ENCODE data around the gene WDR55.
A peak's percentile ranks its signal among the peaks of the same experiment; 100 is the strongest.
"Not testable (repeated sequence)": the region's sequence is repeated elsewhere in the genome, so short reads cannot be mapped to it uniquely, and the experiment has no call there.

The WDR55 gene, protein sequence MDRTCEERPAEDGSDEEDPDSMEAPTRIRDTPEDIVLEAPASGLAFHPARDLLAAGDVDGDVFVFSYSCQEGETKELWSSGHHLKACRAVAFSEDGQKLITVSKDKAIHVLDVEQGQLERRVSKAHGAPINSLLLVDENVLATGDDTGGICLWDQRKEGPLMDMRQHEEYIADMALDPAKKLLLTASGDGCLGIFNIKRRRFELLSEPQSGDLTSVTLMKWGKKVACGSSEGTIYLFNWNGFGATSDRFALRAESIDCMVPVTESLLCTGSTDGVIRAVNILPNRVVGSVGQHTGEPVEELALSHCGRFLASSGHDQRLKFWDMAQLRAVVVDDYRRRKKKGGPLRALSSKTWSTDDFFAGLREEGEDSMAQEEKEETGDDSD

GRCh38 chr5:140664359-140665119 is at the start of gene WDR55:
TSS of gene WDR55 (plus strand) at chr5:140664904. CDS start at chr5:140664913, 9 bp downstream.
- DNase-seq = peak; percentile 91

GRCh38 chr5:140622301-140622700 is 42.4 kb upstream of the WDR55 start:
- no peak for DNase-seq

DNA sequence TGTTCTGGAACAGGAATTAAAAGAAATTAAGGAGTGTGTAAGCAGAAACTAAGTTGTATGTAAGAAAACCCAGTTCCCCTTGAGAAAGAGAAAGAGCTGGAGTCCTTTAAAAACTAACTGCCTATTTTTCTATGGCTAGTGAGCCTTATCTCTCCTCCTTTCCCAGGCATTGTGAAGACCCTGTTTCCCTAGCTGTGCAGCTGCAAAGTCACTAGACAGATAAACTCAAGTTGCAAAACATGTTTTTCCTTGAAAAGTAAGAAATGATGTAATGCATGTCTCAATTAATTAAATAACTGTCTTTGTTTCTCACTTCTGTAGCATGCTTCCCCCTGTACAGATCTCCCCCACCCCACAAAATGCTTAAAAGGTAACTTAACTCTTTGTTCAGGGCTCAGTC is 41.6 kb upstream of the WDR55 start:
- DNase-seq = not testable (repeated sequence)

- DNase-seq = not testable (repeated sequence)
Measured at GRCh38 chr5:140624886-140625285, 39.8 kb upstream of the WDR55 start.

GRCh38 chr5:140627972-140628371 is 36.7 kb upstream of the WDR55 start:
- DNase-seq = no peak

DNA sequence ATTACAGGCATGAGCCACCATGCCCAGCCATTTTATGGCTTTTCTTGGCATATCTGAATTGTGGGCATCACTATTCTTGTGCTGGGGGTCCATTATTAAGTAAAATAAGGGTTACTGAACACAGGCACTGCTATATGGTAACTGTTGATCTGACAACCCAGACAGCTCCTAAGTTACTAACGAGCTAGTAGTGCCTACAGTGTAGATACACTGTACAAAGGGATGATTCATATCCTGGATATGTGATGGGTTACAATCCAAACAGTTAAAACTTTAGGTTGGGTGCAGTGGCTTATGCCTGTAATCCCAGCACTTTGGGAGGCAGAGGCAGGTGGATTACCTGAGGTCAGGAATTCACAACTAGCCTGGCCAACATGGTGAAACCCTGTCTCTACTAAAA is 36.0 kb upstream of the WDR55 start:
- no peak for DNase-seq

DNA sequence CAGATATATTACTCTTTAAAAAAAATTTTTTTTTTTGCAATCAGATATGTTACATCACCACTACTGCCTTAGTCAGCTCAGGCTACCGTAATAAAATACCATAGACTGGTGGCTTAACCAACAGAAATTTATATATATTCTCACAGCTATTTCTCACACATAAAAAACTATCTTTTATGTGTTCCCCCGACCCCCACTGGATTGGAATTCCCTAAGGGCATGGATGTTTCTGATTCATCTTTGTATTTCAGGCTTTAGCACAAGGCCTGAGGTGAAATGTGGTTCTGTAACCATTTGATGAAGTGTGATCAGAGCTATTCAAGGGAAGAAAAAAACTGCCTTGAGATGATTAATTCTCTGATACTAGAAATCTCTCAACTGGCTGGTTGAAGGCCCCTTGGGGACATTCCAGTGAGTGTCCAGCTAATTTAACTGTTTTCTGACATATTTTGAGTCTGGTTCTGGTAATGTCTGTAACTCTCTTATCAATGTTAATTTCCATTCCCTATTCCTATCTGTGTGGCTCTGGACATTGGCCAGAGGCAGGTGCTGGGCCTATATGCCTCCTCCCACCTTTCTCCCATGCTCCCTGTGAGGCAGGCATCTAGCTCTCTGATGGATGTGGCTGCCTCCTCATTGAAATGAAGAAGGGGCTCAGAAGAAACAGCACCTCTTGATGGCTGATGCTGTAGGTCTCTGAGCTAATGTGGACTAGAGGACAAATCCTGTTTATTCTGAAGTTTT is 34.2 kb upstream of the WDR55 start:
- no peak for DNase-seq

DNA sequence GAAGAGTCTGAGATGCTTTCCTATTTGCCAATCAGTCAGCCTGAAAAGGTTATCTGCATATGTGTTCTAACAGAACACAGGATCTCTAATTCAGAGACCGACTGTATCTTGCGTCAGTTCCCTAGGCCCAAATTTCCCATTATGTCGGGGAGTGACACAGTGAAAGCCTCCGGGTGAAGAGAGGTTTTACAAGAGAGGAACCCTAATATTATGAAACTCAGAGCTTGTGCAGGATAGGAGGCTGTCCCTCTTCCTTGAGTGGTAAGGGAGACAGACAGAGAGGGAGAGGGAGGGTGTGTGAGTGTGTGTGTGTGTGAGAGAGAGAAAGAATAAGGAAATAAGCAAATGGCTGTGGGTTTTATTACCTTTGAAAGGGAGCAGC is 33.7 kb upstream of the WDR55 start:
- DNase-seq = no peak

GRCh38 chr5:140631831-140632365 is 32.8 kb upstream of the WDR55 start:
- peak; percentile 42 for DNase-seq

GRCh38 chr5:140632366-140633020 is 32.2 kb upstream of the WDR55 start:
- peak; percentile 42 for DNase-seq

DNA sequence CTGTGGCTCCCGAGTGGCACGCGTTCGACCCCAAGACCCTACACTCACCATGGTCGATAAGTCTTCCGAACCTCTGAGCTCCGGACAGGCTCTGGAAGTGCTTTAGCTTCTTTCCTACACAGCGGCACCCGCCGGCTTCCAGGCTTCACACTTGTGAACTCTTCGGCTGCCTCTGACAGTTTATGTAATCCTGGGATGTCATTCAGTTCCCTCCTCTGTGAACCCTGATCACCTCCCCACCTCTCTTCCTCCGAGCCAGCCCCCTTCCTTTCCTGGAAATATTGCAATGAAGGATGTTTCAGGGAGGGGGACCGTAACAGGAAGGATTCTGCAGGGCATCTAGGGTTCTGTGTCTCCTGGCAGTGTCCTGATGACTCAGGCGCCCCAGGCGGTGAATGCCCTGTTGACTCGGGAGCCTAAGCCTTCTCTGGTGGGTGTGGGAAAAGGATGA is 31.7 kb upstream of the WDR55 start, which contains the start of gene CD14:
Gene CD14 (minus strand): TSS at position 155 of the 451 bp plus-strand sequence. CDS start 104 bp downstream, at position 51.
- no peak for DNase-seq

DNA sequence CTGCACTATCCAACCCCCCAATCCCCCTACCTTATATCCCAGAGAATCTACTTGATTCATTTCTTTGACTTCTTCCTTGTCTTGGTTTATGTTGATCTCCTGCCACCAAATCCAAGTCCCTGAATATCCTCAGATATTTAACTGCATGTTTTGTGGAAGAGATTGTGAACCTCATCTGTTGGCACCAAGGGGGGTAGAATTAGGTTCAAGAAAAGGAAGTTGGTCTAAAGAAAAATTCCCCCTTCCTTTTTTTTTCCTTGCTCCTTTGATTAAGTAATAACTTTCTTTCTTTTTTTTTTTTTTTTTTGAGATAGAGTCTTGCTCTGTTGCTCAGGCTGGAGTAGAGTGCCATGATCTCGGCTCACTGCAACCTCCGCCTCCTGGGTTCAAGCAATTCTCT is 31.2 kb upstream of the WDR55 start:
- DNase-seq = no peak

DNA sequence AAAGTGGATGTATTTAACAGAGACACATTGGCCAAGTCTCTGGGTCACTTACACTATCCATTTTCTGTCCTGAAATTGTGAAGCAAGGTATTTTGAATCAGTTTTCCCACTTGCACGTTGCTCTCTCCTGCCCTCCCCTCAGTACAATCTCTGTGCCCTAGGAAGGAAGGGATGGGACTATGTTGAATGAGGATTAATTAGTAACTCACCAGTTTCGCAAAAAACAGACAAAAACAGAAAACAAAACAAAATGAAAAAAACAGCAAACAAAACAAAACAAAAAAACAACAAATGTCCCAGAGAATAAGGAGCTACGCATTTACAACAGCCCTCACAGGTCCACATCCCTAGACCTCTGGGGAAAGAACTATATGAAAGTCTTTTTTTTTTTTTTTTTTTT is 30.6 kb upstream of the WDR55 start:
- DNase-seq = no peak

- no peak for DNase-seq
Measured at GRCh38 chr5:140635291-140636257, 29.1 kb upstream of the WDR55 start.

DNA sequence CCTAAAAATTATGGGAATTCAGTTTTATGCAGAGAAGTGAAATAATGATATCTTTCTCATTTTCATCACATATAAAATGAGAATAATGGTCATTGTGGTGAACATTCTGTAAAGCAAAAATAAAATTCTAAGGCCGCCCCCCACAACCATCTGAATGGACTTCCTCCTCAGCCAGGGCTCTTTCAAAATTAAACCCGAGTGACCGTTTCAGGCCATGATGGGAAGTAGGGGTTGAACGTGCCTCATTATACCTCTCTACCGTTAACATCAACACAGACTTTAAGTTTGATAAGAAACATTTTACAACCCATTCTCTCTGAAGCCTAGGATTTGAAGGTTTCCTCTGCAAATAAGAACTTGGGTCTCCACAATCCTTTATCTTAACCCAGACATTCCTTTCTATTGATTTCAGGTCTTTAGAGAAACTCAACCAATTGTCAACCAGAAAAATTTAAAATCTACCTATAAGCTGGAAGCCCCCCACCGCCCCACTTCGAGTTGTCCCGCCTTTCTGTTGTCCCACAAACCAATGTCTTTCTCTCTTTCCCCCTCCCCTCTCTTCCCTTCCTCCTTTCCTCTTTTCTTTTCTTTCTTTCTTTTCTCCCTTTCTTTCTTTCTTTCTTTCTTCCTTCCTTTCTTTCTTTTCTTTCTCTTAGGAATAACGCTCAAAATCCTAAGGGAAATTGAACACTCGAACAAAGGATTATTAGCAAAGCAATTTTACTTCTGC is 27.2 kb upstream of the WDR55 start:
- DNase-seq = no peak

GRCh38 chr5:140638898-140639147 is 25.9 kb upstream of the WDR55 start:
- DNase-seq = not testable (repeated sequence)

DNA sequence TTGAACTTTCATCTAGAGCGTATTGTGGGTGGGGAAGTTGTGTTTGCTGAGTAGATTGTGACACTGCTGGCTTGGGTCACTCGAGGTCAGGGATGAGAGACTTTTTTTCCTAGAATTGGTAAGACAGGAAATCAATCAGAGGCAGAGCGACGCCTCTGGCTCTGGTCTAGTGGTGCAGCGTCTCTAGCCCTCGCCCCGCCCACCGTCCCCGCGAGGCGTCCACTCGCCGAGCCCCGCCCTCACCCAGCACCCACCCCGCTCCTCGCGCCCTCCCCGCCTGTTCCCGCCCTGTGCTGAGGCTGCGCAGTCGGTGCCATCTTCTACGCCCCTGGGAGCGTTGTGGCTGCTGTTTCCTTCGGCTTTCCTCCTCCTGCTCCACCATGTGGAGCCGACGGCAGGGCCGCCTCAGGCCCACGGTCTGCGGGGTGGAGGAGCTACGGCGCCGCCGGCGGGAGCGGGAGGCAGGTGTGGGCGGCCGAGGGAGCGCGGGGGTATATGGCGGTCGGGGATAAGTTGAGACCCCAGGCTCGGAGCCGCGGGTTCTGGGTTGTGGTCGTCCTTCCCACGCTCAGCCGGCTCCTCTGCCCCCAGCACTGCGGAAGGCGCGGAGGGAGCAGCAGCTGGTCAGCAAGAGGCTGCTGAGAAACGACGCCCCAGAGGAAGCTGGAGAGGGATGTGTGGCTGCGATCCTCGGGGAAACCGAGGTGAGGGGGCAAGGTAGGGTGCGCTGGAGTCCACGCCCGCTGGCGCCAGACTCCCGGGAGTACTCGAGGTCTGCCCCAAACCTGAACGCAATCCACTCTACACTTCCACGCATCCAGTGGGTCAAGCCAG is 25.3 kb upstream of the WDR55 start, which contains the start of gene TMCO6:
Gene TMCO6 (plus strand): TSS at position 304 of the 834 bp plus-strand sequence. CDS start 77 bp downstream, at position 381.
- DNase-seq = peak; percentile 93

DNA sequence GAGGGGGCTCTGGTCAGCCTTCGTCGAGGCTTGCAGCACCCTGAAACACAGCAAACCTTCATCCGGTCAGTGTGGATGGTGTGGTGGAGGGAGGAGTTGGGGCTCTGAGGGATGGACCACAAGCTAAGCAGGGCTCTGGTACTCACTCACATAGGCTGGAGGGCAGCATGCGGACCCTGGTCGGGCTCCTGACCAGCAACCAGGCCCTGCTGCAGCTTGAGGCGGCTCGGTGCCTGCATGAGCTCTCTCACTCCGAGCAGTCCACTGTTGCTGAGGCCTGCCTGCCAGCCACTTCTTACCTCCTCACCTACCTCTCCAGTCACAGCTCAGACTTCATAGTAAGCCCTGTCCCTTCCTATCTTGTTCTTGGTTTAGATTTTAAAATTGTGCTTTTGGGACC is 23.0 kb upstream of the WDR55 start:
- no peak for DNase-seq

DNA sequence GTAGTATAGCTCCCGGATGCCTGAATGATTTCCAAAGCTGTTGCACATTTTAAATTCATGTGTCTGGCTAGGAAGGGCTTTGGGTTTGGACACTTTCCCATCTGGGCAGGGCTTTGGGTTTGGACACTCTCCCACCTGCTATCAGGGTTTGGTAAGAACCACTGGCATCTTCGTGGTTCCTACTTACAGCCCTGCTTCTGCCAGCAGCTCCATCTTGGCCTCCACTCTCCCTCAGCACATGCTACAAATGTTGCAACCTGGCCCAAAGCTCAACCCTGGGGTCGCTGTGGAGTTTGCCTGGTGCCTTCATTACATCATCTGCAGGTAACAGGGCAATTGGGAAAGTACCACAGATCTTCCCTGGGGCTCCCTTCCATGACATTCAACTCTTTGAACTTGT is 22.0 kb upstream of the WDR55 start:
- DNase-seq = no peak

DNA sequence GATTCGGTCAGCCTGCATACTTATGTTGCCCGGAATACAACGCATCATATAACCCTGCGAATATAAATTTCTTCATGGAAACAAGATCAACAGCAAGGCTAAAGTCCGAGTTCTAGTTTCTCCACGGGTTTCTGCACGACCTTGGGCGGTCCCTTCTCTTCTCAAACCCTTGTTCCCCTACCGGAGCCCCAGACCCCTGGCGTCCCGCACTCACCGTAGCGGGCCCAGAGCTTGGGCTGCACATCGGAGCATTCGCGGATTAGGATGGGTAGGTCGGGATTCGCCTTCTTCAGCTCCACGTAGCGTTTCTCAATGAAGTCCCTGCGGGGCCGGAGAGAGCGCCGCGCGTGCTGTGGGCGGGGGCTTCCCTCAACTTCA is 17.7 kb upstream of the WDR55 start:
- no peak for DNase-seq

Measured in NCI-H774 (cell line).